ENCODE data around the gene CDC14B. TPM values are rescaled to one million over a fixed set of nuclear protein-coding genes. Genes with fewer than 3 reads are reported as not detected.

CDC14B gene
- total and polyA plus RNA-seq, 2 of the 4 experiments (the other 2 are of a cell fraction): 9.7 to 26.3 TPM

- CTCF ChIA-PET: interaction anchor here (0.6 kb wide), 2 partner anchors 65 to 962 kb away, joined by 3 to 4 read pairs; no protein-coding TSS in a partner anchor
- POLR2A ChIA-PET (ENCODE audit: unreplicated experiment): no interaction called here
Measured at GRCh38 chr9:96663506-96664120, 44.0 kb upstream of the CDC14B start.

More at GRCh38 chr9:96663506-96664120, 44.0 kb upstream of the CDC14B start:
- Histone ChIP-seq H3K14ac (replicated peaks; ENCODE audit: low read depth, low read length) (no peak overlapping the region; the same call in 1 of the 2 replicates), H3K9me1 (ENCODE audit: insufficient read depth, low read length) (peaks cover 4% of the 10 kb centered on the region), H3K9me3 (ENCODE audit: control insufficient read depth, insufficient read depth, low read length) (no peaks in the 10 kb centered on the region), H2AFZ (replicated peaks; ENCODE audit: low read length, poor library complexity) (no peak overlapping the region), H2BK20ac (ENCODE audit: low read depth, low read length) (no peak overlapping the region), H3K56ac (ENCODE audit: extremely low read depth, insufficient read depth, low read length) (no peak overlapping the region), H3K4me2 (ENCODE audit: low read depth, low read length) (no peak overlapping the region), H2BK5ac (ENCODE audit: low read depth, low read length, poor library complexity, severe bottlenecking) (no peak overlapping the region), H3K23ac (ENCODE audit: low read depth, low read length) (no peak overlapping the region), H2AK5ac (ENCODE audit: low read depth, low read length) (no peak overlapping the region), H2BK120ac (ENCODE audit: low read depth, low read length) (no peak overlapping the region; the same call in 1 of the 2 replicates), H3K4me1 (ENCODE audit: control insufficient read depth, insufficient read depth, low read length) (no peaks in the 10 kb centered on the region), H3K79me1 (ENCODE audit: low read depth in 1 of 2, low read length in 2 of 2) (no peaks in the 10 kb centered on the region), H3K36me3 (ENCODE audit: control insufficient read depth, insufficient read depth, low read length) (no peaks in the 10 kb centered on the region), H4K91ac (ENCODE audit: insufficient read depth, low read depth, low read length) (no peak overlapping the region), H2BK15ac (ENCODE audit: low read depth, low read length) (no peak overlapping the region), H4K5ac (ENCODE audit: low read depth, low read length) (no peak overlapping the region), H4K20me1 (ENCODE audit: insufficient read depth, low read length) (no peaks in the 10 kb centered on the region), H3K4ac (ENCODE audit: low read depth, low read length) (no peak overlapping the region), H3K4me3 (ENCODE audit: insufficient read depth, low read depth, low read length) (no peak overlapping the region), H3K18ac (ENCODE audit: low read depth, low read length) (no peak overlapping the region), H3K27me3 (ENCODE audit: control insufficient read depth, insufficient read depth, low read length) (no peaks in the 10 kb centered on the region), H3K9ac (ENCODE audit: low read depth, low read length) (no peak overlapping the region), H2AK9ac (replicated peaks; ENCODE audit: low read depth, low read length, poor library complexity) (no peak overlapping the region), H3K27ac (ENCODE audit: insufficient read depth, low read length) (no peak overlapping the region), H4K8ac (ENCODE audit: low read depth in 2 of 2, low read length in 2 of 2) (no peak overlapping the region)
- intact Hi-C loops (cut with micrococcal nuclease) (no loop called here), in situ Hi-C loops (cut with MboI; ENCODE audit: low sequenced_read_pairs) (no loop called here), dilution Hi-C loops (cut with HindIII; ENCODE audit: low sequenced_read_pairs, unreplicated experiment) (no loop called here)
- peak; percentile 19; the same call in 1 of the 2 replicates for ATAC-seq (ENCODE audit: low read depth)
- no TSS peak for BruUV-seq (replicated peaks)
- WGBS, 2 experiments (ENCODE audit: extremely low coverage in 2 of 2, insufficient read length in 1 of 2): 100% methylated on average over 2 of the region's 20 CpGs; no CpG with 5 or more reads in 1 of the 2 experiments
- peak; percentile 45 for DNase-seq
- TF ChIP-seq, protein P1, sequence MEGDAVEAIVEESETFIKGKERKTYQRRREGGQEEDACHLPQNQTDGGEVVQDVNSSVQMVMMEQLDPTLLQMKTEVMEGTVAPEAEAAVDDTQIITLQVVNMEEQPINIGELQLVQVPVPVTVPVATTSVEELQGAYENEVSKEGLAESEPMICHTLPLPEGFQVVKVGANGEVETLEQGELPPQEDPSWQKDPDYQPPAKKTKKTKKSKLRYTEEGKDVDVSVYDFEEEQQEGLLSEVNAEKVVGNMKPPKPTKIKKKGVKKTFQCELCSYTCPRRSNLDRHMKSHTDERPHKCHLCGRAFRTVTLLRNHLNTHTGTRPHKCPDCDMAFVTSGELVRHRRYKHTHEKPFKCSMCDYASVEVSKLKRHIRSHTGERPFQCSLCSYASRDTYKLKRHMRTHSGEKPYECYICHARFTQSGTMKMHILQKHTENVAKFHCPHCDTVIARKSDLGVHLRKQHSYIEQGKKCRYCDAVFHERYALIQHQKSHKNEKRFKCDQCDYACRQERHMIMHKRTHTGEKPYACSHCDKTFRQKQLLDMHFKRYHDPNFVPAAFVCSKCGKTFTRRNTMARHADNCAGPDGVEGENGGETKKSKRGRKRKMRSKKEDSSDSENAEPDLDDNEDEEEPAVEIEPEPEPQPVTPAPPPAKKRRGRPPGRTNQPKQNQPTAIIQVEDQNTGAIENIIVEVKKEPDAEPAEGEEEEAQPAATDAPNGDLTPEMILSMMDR (conservative IDR thresholded peaks at IDR 0.05; ENCODE audit: low read depth, low read length): no peak
- TF ChIP-seq, protein P2, sequence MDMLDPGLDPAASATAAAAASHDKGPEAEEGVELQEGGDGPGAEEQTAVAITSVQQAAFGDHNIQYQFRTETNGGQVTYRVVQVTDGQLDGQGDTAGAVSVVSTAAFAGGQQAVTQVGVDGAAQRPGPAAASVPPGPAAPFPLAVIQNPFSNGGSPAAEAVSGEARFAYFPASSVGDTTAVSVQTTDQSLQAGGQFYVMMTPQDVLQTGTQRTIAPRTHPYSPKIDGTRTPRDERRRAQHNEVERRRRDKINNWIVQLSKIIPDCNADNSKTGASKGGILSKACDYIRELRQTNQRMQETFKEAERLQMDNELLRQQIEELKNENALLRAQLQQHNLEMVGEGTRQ (IDR thresholded peaks at IDR 0.05; ENCODE audit: low read depth, low read length): no peak
- TF ChIP-seq MAZ (IDR thresholded peaks at IDR 0.05; ENCODE audit: borderline replicate concordance, low read depth, low read length) (no peak), CHD1 (IDR thresholded peaks at IDR 0.05; ENCODE audit: low read depth, low read length) (no peak), FOS (IDR thresholded peaks at IDR 0.05; ENCODE audit: low read depth, low read length) (no peak), NFE2L2 (IDR thresholded peaks at IDR 0.05; ENCODE audit: low read depth, low read length) (no peak), SMC3 (IDR thresholded peaks at IDR 0.05; ENCODE audit: low read depth, low read length) (no peak), BHLHE40 (IDR thresholded peaks at IDR 0.05; ENCODE audit: low read depth, low read length) (no peak), RAD21 (IDR thresholded peaks at IDR 0.05; ENCODE audit: low read length) (no peak), POLR2A (IDR thresholded peaks at IDR 0.05; ENCODE audit: low read depth, low read length) (no peak), MXI1 (IDR thresholded peaks at IDR 0.05; ENCODE audit: borderline replicate concordance, low read depth, low read length) (no peak), CEBPB (IDR thresholded peaks at IDR 0.05; ENCODE audit: low read depth, low read length) (no peak), MAFK (IDR thresholded peaks at IDR 0.05; ENCODE audit: low read depth, low read length) (no peak), RFX5 (IDR thresholded peaks at IDR 0.05; ENCODE audit: low read depth, low read length) (no peak), RCOR1 (IDR thresholded peaks at IDR 0.05; ENCODE audit: insufficient replicate concordance, low read length) (no peak)
- TF ChIP-seq, protein P3, sequence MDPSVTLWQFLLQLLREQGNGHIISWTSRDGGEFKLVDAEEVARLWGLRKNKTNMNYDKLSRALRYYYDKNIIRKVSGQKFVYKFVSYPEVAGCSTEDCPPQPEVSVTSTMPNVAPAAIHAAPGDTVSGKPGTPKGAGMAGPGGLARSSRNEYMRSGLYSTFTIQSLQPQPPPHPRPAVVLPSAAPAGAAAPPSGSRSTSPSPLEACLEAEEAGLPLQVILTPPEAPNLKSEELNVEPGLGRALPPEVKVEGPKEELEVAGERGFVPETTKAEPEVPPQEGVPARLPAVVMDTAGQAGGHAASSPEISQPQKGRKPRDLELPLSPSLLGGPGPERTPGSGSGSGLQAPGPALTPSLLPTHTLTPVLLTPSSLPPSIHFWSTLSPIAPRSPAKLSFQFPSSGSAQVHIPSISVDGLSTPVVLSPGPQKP (IDR thresholded peaks at IDR 0.05; ENCODE audit: borderline replicate concordance, low read depth, low read length): no peak

Measured in IMR-90 (cell line).